Spleen (tissue), 7 donors: Measurements from ENCODE around the gene IFT27.

Source experiments
- POLR2A ChIP-seq, 3 donors: fragments of 450-650 bp; IDR thresholded peaks; one replicate each; pipeline ENCODE4 v1.5.1; 2017; ENCODE audit warnings: antibody characterized with exemption in 3 of 3, mild to moderate bottlenecking in 1 of 3
- TF ChIP-seq, protein P1 (sequence below), 11 experiments: fragments of 200-600 bp in 7 of 11; fragments of 450-650 bp in 4 of 11; sonication (generic) in 4 of 11; IDR thresholded peaks in 8 of 11; conservative IDR thresholded peaks in 3 of 11; 1 replicate in 7 of 11; 2 replicates in 4 of 11; pipeline versions ENCODE4 v1.4.0 to v1.8.0; 2016 to 2021; ENCODE audit warnings: antibody characterized with exemption in 11 of 11, inconsistent platforms in 4 of 11, mild to moderate bottlenecking in 1 of 11
- donor health status: DM: no; HTN: no; CAD: no; lungs with moderate emphysema.
- donor health status: DM: no; HTN: no; CAD: no.
- donor health status: DM: no; HTN: no; CAD: no.

DNA sequence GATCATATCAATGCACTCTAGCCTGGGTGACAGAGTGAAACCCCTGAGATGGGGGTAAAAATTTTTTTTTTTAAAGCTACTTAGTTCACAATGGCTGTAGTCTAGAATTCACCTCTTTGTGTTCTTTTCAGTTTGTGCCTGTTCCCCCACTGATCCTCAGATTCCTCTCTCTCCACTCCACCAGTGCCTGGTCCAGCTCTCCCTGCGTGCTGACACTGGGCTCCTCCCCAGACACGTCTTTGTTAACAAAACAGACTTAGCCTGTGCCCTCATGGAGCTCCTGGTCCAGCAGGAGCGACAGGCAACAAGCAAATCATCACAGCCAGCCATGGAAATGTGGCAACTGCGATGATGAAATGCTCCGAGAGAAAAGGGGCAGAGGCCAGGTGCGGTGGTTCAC lies 34.0 kb downstream of the IFT27 start:
- TF ChIP-seq, protein P1, sequence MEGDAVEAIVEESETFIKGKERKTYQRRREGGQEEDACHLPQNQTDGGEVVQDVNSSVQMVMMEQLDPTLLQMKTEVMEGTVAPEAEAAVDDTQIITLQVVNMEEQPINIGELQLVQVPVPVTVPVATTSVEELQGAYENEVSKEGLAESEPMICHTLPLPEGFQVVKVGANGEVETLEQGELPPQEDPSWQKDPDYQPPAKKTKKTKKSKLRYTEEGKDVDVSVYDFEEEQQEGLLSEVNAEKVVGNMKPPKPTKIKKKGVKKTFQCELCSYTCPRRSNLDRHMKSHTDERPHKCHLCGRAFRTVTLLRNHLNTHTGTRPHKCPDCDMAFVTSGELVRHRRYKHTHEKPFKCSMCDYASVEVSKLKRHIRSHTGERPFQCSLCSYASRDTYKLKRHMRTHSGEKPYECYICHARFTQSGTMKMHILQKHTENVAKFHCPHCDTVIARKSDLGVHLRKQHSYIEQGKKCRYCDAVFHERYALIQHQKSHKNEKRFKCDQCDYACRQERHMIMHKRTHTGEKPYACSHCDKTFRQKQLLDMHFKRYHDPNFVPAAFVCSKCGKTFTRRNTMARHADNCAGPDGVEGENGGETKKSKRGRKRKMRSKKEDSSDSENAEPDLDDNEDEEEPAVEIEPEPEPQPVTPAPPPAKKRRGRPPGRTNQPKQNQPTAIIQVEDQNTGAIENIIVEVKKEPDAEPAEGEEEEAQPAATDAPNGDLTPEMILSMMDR (IDR thresholded peaks at IDR 0.05 in 8 of 11, conservative IDR thresholded peaks at IDR 0.05 in 3 of 11) = no peak
- TF ChIP-seq POLR2A (IDR thresholded peaks at IDR 0.05) = no peak
